Thyroid gland (tissue), 4 donors: ENCODE measurements around the gene LIN54. TPM values are rescaled to one million over a fixed set of nuclear protein-coding genes. Genes with fewer than 3 reads are reported as not detected.

ENCODE experiments used
- DNase-seq, 2 donors: peaks; one replicate each; pipeline ENCODE4 v3.0.0-alpha.2; 2019
- H3K27ac ChIP-seq, 3 donors: fragments of 200-600 bp; sonication (generic); 1 replicate in 2 of 3; 2 replicates in 1 of 3; pipeline ENCODE4 v1.5.1; 2016 to 2019; ENCODE audit warnings: mild to moderate bottlenecking in 1 of 3, moderate library complexity in 1 of 3
- H3K27me3 ChIP-seq: fragments of 200-600 bp; sonication (generic); one replicate; pipeline ENCODE4 v1.5.1; 2019
- H3K36me3 ChIP-seq, 2 donors: fragments of 200-600 bp; sonication (generic); one replicate each; pipeline ENCODE4 v1.5.1; 2016 to 2019
- H3K4me1 ChIP-seq, 2 donors: fragments of 200-600 bp; sonication (generic); one replicate each; pipeline ENCODE4 v1.5.1; 2017 to 2019
- H3K4me3 ChIP-seq, 3 donors: fragments of 200-600 bp; sonication (generic); replicated peaks in 1 of 3; 1 replicate in 2 of 3; 2 replicates in 1 of 3; pipeline ENCODE4 v1.5.1; 2016; ENCODE audit warnings: mild to moderate bottlenecking in 1 of 3
- H3K9me3 ChIP-seq: fragments of 200-600 bp; sonication (generic); one replicate; pipeline ENCODE4 v1.5.1; 2017
- CTCF ChIP-seq, 6 experiments: fragments of 200-600 bp in 3 of 6; fragments of 450-650 bp in 3 of 6; sonication (generic) in 3 of 6; IDR thresholded peaks; one replicate each; pipeline ENCODE4 v1.5.1; 2016 to 2019; ENCODE audit warnings: antibody characterized with exemption in 6 of 6, mild to moderate bottlenecking in 2 of 6, inconsistent platforms in 1 of 6, moderate library complexity in 1 of 6
- POLR2A ChIP-seq, 2 donors: fragments of 450-650 bp; IDR thresholded peaks; one replicate each; pipeline ENCODE4 v1.6.1; 2017; ENCODE audit warnings: antibody characterized with exemption in 2 of 2, mild to moderate bottlenecking in 2 of 2, moderate library complexity in 1 of 2
- WGBS, 2 donors: methylation state at CpG; one replicate each; pipeline ENCODE4 v1.1.5; 2017; 5-methylcytosine and 5-hydroxymethylcytosine counted together
- intact Hi-C: fragments of 100-400 bp; cut with DNase I; formaldehyde crosslinking; loops from one replicate; pipeline ENCODE4 v1.15.1; 2023
- small RNA-seq: library from RNA; depleted of rRNA; stranded (forward); fragments of <200 nt; gene quantifications from one replicate; pipeline ENCODE3, GENCODE V24; 2016
- total RNA-seq, 4 donors: library from RNA; depleted of rRNA; stranded (reverse); fragments of >200 nt; gene quantifications; one replicate each; pipeline ENCODE4 v1.2.3, GENCODE V29; 2016

LIN54 gene
- total RNA-seq, 4 donors from 2014 or later: 14.8 to 20.8 (median 18.1) TPM

GRCh38 chr4:82890528-82890900 lies 120.1 kb downstream of the LIN54 start:
- peaks cover 11 to 15% of the 10 kb centered on the region in 2 donors for H3K36me3 ChIP-seq
- TF ChIP-seq POLR2A (IDR thresholded peaks at IDR 0.05) (no peak), CTCF (IDR thresholded peaks at IDR 0.05) (no peak)
- H3K4me3 ChIP-seq: peak overlapping the region; percentile 70 to 92 (median 81)
- H3K9me3 ChIP-seq: no peaks in the 10 kb centered on the region
- H3K27ac ChIP-seq: peak overlapping the region; percentile 94 to 98 (median 98)
- H3K27me3 ChIP-seq: no peaks in the 10 kb centered on the region
- peaks cover 17 to 21% of the 10 kb centered on the region in 2 donors for H3K4me1 ChIP-seq
- WGBS, 2 donors: 0 to 1% methylated on average over 13 to 16 of the region's 16 CpGs
- no peak for DNase-seq
- intact Hi-C loops: loop anchor here (5.0 kb wide), 2 partner anchors 122 to 142 kb away; partner anchors contain the start of gene LIN54

- TF ChIP-seq POLR2A (IDR thresholded peaks at IDR 0.05): no peak
- TF ChIP-seq CTCF (IDR thresholded peaks at IDR 0.05): no peak
- peak overlapping the region in 1 of 3 donors; percentile 92 for H3K4me3 ChIP-seq
- H3K27me3 ChIP-seq: no peaks in the 10 kb centered on the region
- H3K9me3 ChIP-seq: no peaks in the 10 kb centered on the region
- H3K4me1 ChIP-seq: peaks cover 21 to 27% of the 10 kb centered on the region in 2 donors
- DNase-seq: no peak
- WGBS, 2 donors: 85 to 87% methylated on average over 6 of the region's 6 CpGs
- peaks cover 4 to 13% of the 10 kb centered on the region in 2 donors for H3K36me3 ChIP-seq
- no peak overlapping the region for H3K27ac ChIP-seq
- intact Hi-C loops: no loop called here
Measured at GRCh38 chr4:82889287-82889686, 121.3 kb downstream of the LIN54 start.

- TF ChIP-seq CTCF (IDR thresholded peaks at IDR 0.05) (no peak), POLR2A (IDR thresholded peaks at IDR 0.05) (no peak)
- no peaks in the 10 kb centered on the region for H3K9me3 ChIP-seq
- H3K36me3 ChIP-seq: no peaks in the 10 kb centered on the region
- peaks cover 21 to 27% of the 10 kb centered on the region in 2 donors for H3K4me1 ChIP-seq
- no peak overlapping the region for H3K27ac ChIP-seq
- no peak for DNase-seq
- intact Hi-C loops: no loop called here
- 68 to 75% methylated on average over 5 of the region's 5 CpGs for WGBS, 2 donors
- no peaks in the 10 kb centered on the region for H3K27me3 ChIP-seq
- no peak overlapping the region for H3K4me3 ChIP-seq
Measured at GRCh38 chr4:82886147-82886942, 124.3 kb downstream of the LIN54 start.

GRCh38 chr4:82885410-82885809 lies 125.2 kb downstream of the LIN54 start:
- H3K27me3 ChIP-seq: no peaks in the 10 kb centered on the region
- TF ChIP-seq CTCF (IDR thresholded peaks at IDR 0.05) (no peak), POLR2A (IDR thresholded peaks at IDR 0.05) (no peak)
- peaks cover 21 to 27% of the 10 kb centered on the region in 2 donors for H3K4me1 ChIP-seq
- peaks cover 4 to 5% of the 10 kb centered on the region in 2 donors for H3K36me3 ChIP-seq
- H3K27ac ChIP-seq: no peak overlapping the region
- no peak for DNase-seq
- H3K4me3 ChIP-seq: no peak overlapping the region
- no peaks in the 10 kb centered on the region for H3K9me3 ChIP-seq
- intact Hi-C loops: no loop called here

Small RNA genes lying within 50 kb of the gene (small RNA-seq; reads per million reads assigned to genes)
- gene RF00019 (not detected), gene RNU6-615P (not detected)

Other genes with a start within 250 kb of the LIN54 start
- 10 to 100 TPM; 47.0 to 96.4 (median 54.8) TPM for gene SCD5, start 212.0 kb downstream of the LIN54 start, total RNA-seq
- gene SEC31A, start 119.7 kb downstream of the LIN54 start, total RNA-seq: 100 to 1,000 TPM; 263 to 367 (median 292) TPM
- 10 to 100 TPM in 2 of 4 donors, 1 to 10 TPM in 2; 8.1 to 13.8 (median 10.7) TPM for gene THAP9, start 110.1 kb downstream of the LIN54 start, total RNA-seq
- gene COPS4, start 24.4 kb upstream of the LIN54 start, total RNA-seq: 10 to 100 TPM; 35.3 to 69.9 (median 50.4) TPM
- 1 to 10 TPM in 3 of 4 donors, under 1 TPM in 1; 0.44 to 3.7 (median 2.0) TPM for gene PLAC8, start 103.9 kb upstream of the LIN54 start, total RNA-seq